Type B pancreatic cell (in vitro differentiated cells): ENCODE results near the gene KBTBD12. TPM values are rescaled to one million over a fixed set of nuclear protein-coding genes. Genes with fewer than 3 reads are reported as not detected.

ENCODE experiments used
- DNase-seq: peaks from one replicate; pipeline ENCODE4 v3.0.0; 2021; ENCODE audit warnings: mixed read lengths; ENCODE audit not compliant: unreplicated experiment; ENCODE audit errors: extremely low spot score
- H3K27ac Mint-ChIP-seq: 2 replicates; pipeline ENCODE4 v1.8.0; 2021; ENCODE audit warnings: mild to moderate bottlenecking, mixed read lengths
- H3K27me3 Mint-ChIP-seq: 2 replicates; pipeline ENCODE4 v1.8.0; 2021; ENCODE audit warnings: mixed read lengths
- H3K36me3 Mint-ChIP-seq: 2 replicates; pipeline ENCODE4 v1.8.0; 2021; ENCODE audit warnings: mixed read lengths
- H3K4me1 Mint-ChIP-seq: one replicate; pipeline ENCODE4 v1.8.0; 2021; ENCODE audit warnings: mixed read lengths; ENCODE audit not compliant: unreplicated experiment
- H3K4me3 Mint-ChIP-seq: 2 replicates; pipeline ENCODE4 v1.8.0; 2021; ENCODE audit warnings: mild to moderate bottlenecking, mixed read lengths
- H3K9me3 Mint-ChIP-seq: 2 replicates; pipeline ENCODE4 v1.8.0; 2021; ENCODE audit warnings: mixed read lengths
- CTCF ChIP-seq: fragments of 200-600 bp; sonication (generic); conservative IDR thresholded peaks from 2 replicates; pipeline ENCODE4 v1.5.0; 2021; ENCODE audit warnings: antibody characterized with exemption, mild to moderate bottlenecking
- total RNA-seq: library from RNA; stranded (reverse); gene quantifications from 2 replicates; pipeline ENCODE4 v1.2.1, GENCODE V29; 2021; ENCODE audit warnings: low replicate concordance

Gene KBTBD12
- total RNA-seq, 1 donor from 2014 or later = not detected

GRCh38 chr3:128021768-128022372 lies 106.8 kb downstream of the KBTBD12 start:
- Mint-ChIP-seq H3K27ac (no peak overlapping the region), H3K4me3 (no peak overlapping the region), H3K27me3 (peaks cover 21% of the 10 kb centered on the region), H3K4me1 (peaks cover 4% of the 10 kb centered on the region), H3K36me3 (no peaks in the 10 kb centered on the region), H3K9me3 (no peaks in the 10 kb centered on the region)
- no peak for DNase-seq
- TF ChIP-seq CTCF = no peak

GRCh38 chr3:128033102-128033501 lies 118.1 kb downstream of the KBTBD12 start:
- Mint-ChIP-seq H3K4me1 (no peaks in the 10 kb centered on the region), H3K27ac (no peak overlapping the region), H3K9me3 (no peaks in the 10 kb centered on the region), H3K36me3 (no peaks in the 10 kb centered on the region), H3K4me3 (no peak overlapping the region), H3K27me3 (peaks cover 32% of the 10 kb centered on the region)
- DNase-seq = no peak
- no peak for TF ChIP-seq CTCF

- Mint-ChIP-seq H3K27me3 (peaks cover 44% of the 10 kb centered on the region), H3K4me1 (no peaks in the 10 kb centered on the region), H3K4me3 (no peak overlapping the region), H3K9me3 (no peaks in the 10 kb centered on the region), H3K27ac (no peak overlapping the region), H3K36me3 (no peaks in the 10 kb centered on the region)
- DNase-seq = no peak
- TF ChIP-seq CTCF = no peak
Observed at GRCh38 chr3:128036119-128036518, 121.1 kb downstream of the KBTBD12 start.

Other genes starting within 250 kb of the KBTBD12 start
- gene ABTB1, start 242.3 kb upstream of the KBTBD12 start, total RNA-seq = 11.6 and 17.8 TPM in 2 replicates
- 9.4 and 28.8 TPM in 2 replicates for gene MGLL, start 92.7 kb upstream of the KBTBD12 start, total RNA-seq
- 207 and 230 TPM in 2 replicates for gene SEC61A1, start 137.2 kb downstream of the KBTBD12 start, total RNA-seq
- 34.6 and 61.1 TPM in 2 replicates for gene RUVBL1, start 208.6 kb downstream of the KBTBD12 start, total RNA-seq
- gene EEFSEC, start 238.2 kb downstream of the KBTBD12 start, total RNA-seq = 9.6 and 16.6 TPM in 2 replicates